Superior temporal gyrus (tissue), 1 donor: Measurements from ENCODE around the gene DNAJC13.
"Not testable (repeated sequence)": the region's sequence is repeated elsewhere in the genome, so short reads cannot be mapped to it uniquely, and the experiment has no call there.

Source experiments
- DNase-seq: peaks from one replicate; pipeline ENCODE4 v3.0.0-alpha.2; 2016; ENCODE audit errors: extremely low spot score

The DNAJC13 gene

GRCh38 chr3:132416807-132417694 lies at the start of gene DNAJC13:
Gene DNAJC13 (plus strand): TSS chr3:132417502. CDS start chr3:132434551, 17,049 bp downstream.
- DNase-seq = peak; percentile 98

- no peak for DNase-seq
These were observed 48.8 kb upstream of the DNAJC13 start for GRCh38 chr3:132368515-132368914.

GRCh38 chr3:132368962-132369361 lies 48.3 kb upstream of the DNAJC13 start:
- DNase-seq = no peak

- not testable (repeated sequence) for DNase-seq
These were observed 40.4 kb upstream of the DNAJC13 start for GRCh38 chr3:132376945-132377354.

- DNase-seq = no peak
These were observed 39.1 kb upstream of the DNAJC13 start for GRCh38 chr3:132378048-132378762.

GRCh38 chr3:132378846-132379245 lies 38.5 kb upstream of the DNAJC13 start:
- DNase-seq = no peak

- no peak for DNase-seq
These were observed 36.4 kb upstream of the DNAJC13 start for GRCh38 chr3:132380920-132381319.

GRCh38 chr3:132381348-132381944 lies 35.9 kb upstream of the DNAJC13 start:
- DNase-seq = no peak

GRCh38 chr3:132382267-132382666 lies 35.0 kb upstream of the DNAJC13 start:
- no peak for DNase-seq

GRCh38 chr3:132382688-132383194 lies 34.6 kb upstream of the DNAJC13 start:
- DNase-seq = no peak

- DNase-seq = no peak
These were observed 31.0 kb upstream of the DNAJC13 start for GRCh38 chr3:132386259-132386658.

- not testable (repeated sequence) for DNase-seq
These were observed 24.6 kb upstream of the DNAJC13 start for GRCh38 chr3:132392675-132393074.

GRCh38 chr3:132394320-132394719 lies 23.0 kb upstream of the DNAJC13 start:
- no peak for DNase-seq

GRCh38 chr3:132395126-132395525 lies 22.2 kb upstream of the DNAJC13 start:
- no peak for DNase-seq

GRCh38 chr3:132396255-132396654 lies 21.0 kb upstream of the DNAJC13 start:
- no peak for DNase-seq

- DNase-seq = not testable (repeated sequence)
These were observed 20.5 kb upstream of the DNAJC13 start for GRCh38 chr3:132396776-132397175.

GRCh38 chr3:132399054-132399929 lies 18.0 kb upstream of the DNAJC13 start:
- DNase-seq = peak; percentile 85

- no peak for DNase-seq
These were observed 16.0 kb upstream of the DNAJC13 start for GRCh38 chr3:132401255-132401654.

GRCh38 chr3:132404276-132404675 lies 13.0 kb upstream of the DNAJC13 start:
- DNase-seq = no peak

- no peak for DNase-seq
These were observed 12.1 kb upstream of the DNAJC13 start for GRCh38 chr3:132405188-132405587.

GRCh38 chr3:132405609-132406299 lies 11.5 kb upstream of the DNAJC13 start:
- DNase-seq = no peak
